Type B pancreatic cell (in vitro differentiated cells): Measurements from ENCODE around the gene C2CD4D. TPM values are rescaled to one million over a fixed set of nuclear protein-coding genes. Genes with fewer than 3 reads are reported as not detected.
A peak's percentile ranks its signal among the peaks of the same experiment; 100 is the strongest.

Source experiments
- DNase-seq: peaks from one replicate; pipeline ENCODE4 v3.0.0; 2021; ENCODE audit warnings: mixed read lengths; ENCODE audit not compliant: unreplicated experiment; ENCODE audit errors: extremely low spot score
- H3K27ac Mint-ChIP-seq: 2 replicates; pipeline ENCODE4 v1.8.0; 2021; ENCODE audit warnings: mild to moderate bottlenecking, mixed read lengths
- H3K27me3 Mint-ChIP-seq: 2 replicates; pipeline ENCODE4 v1.8.0; 2021; ENCODE audit warnings: mixed read lengths
- H3K36me3 Mint-ChIP-seq: 2 replicates; pipeline ENCODE4 v1.8.0; 2021; ENCODE audit warnings: mixed read lengths
- H3K4me1 Mint-ChIP-seq: one replicate; pipeline ENCODE4 v1.8.0; 2021; ENCODE audit warnings: mixed read lengths; ENCODE audit not compliant: unreplicated experiment
- H3K4me3 Mint-ChIP-seq: 2 replicates; pipeline ENCODE4 v1.8.0; 2021; ENCODE audit warnings: mild to moderate bottlenecking, mixed read lengths
- H3K9me3 Mint-ChIP-seq: 2 replicates; pipeline ENCODE4 v1.8.0; 2021; ENCODE audit warnings: mixed read lengths
- CTCF ChIP-seq: fragments of 200-600 bp; sonication (generic); conservative IDR thresholded peaks from 2 replicates; pipeline ENCODE4 v1.5.0; 2021; ENCODE audit warnings: antibody characterized with exemption, mild to moderate bottlenecking
- total RNA-seq: library from RNA; stranded (reverse); gene quantifications from 2 replicates; pipeline ENCODE4 v1.2.1, GENCODE V29; 2021; ENCODE audit warnings: low replicate concordance

Gene C2CD4D
- total RNA-seq, 1 donor from 2014 or later: 0.43 TPM

DNA sequence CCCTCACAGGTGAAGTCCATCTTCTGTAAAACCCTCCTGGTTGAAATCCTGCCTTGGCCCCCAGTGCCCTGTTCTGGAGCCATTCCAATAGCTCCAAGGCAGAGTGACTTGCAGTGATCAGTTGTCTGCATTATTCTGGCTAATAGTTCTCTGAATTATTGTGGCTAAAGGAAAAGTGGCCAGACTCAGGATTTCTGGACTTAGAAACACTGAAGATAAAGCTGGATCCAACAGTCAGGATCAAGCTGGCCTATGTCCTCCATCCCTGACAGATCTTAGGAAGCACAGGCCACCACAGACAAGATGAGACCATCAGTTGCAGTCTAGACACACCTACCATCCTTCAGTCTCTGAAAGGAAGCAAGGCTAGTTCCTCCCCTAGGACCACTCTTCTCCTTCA lies 801 bp upstream of the C2CD4D start:
- no peak for DNase-seq
- H3K27me3 Mint-ChIP-seq: peaks cover 77% of the 10 kb centered on the region
- no peaks in the 10 kb centered on the region for H3K9me3 Mint-ChIP-seq
- H3K4me3 Mint-ChIP-seq: peak overlapping the region; percentile 88
- H3K36me3 Mint-ChIP-seq: peaks cover 8% of the 10 kb centered on the region
- peaks cover 13% of the 10 kb centered on the region for H3K4me1 Mint-ChIP-seq
- H3K27ac Mint-ChIP-seq: peak overlapping the region; percentile 92
- TF ChIP-seq CTCF: no peak

- no peak for DNase-seq
- TF ChIP-seq CTCF: no peak
- H3K36me3 Mint-ChIP-seq: peaks cover 8% of the 10 kb centered on the region
- H3K9me3 Mint-ChIP-seq: no peaks in the 10 kb centered on the region
- H3K27me3 Mint-ChIP-seq: peaks cover 66% of the 10 kb centered on the region
- H3K27ac Mint-ChIP-seq: no peak overlapping the region
- H3K4me3 Mint-ChIP-seq: peak overlapping the region; percentile 88
- H3K4me1 Mint-ChIP-seq: peaks cover 13% of the 10 kb centered on the region
Measured at GRCh38 chr1:151839082-151839412, 573 bp downstream of the C2CD4D start.

DNA sequence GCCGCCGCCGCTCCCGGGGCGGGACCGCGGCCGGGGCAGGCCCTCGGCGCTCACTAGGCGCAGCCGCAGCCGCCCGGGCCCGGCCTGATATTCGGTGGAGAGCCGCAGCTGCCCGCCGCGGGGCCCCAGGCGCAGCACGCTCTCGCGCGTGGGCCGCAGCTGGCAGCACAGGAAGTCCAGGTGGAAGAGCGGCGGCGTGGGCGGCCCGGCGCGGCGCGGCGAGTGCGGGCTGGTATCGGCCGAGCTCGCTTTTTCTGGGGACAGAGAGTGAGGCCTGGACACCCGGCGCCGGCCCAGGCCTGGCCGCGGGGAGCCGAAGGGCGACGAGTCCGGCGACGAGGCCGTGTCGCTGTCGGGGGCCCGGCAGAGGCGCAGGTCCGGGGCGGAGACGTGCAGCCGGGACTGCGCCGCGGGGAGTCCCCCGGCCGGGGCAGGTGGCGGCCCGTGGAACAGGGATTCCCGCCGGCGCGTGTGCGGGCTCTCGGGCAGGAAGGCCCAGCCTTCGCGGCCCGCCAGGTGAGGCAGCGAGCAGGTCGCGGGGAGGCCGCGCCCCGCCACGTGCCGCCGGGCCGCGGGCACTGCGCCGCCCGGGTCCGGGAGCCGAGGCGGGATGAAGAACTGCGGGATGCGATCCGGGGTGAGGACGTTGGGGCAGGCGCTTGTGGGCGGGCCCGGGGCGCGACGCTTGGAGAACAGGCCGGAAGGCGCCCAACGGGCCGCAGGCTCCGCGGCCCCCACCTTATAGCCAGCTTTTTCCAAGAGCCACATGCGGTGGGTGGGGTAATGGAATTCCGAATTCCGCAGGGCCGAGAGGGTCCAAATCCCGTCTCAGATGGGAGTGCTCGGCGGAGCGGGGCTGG lies 1.2 kb downstream of the C2CD4D start:
- DNase-seq: no peak
- Mint-ChIP-seq H3K4me3 (peak overlapping the region; percentile 88), H3K27ac (no peak overlapping the region), H3K9me3 (no peaks in the 10 kb centered on the region), H3K27me3 (peaks cover 66% of the 10 kb centered on the region), H3K36me3 (peaks cover 8% of the 10 kb centered on the region), H3K4me1 (peaks cover 13% of the 10 kb centered on the region)
- no peak for TF ChIP-seq CTCF

DNA sequence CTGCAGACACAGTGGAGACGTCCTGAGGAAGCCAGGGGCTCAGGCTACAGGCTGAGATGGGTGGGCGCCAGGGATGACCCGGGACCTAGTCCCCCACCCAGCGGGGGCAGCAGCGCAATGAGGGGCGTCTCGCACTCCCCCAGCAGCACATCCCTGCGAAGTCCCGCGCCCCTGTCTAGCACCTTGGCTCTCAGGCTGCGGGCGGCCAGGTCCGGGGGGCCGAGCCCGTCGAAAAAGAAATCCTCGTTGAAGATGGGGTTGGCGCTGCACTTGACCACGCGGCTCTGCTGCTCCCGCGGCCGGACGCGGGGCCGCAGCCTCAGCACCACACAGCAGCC lies 1.8 kb downstream of the C2CD4D start:
- Mint-ChIP-seq H3K4me1 (peaks cover 13% of the 10 kb centered on the region), H3K27me3 (peaks cover 61% of the 10 kb centered on the region), H3K4me3 (peak overlapping the region; percentile 81), H3K9me3 (no peaks in the 10 kb centered on the region), H3K27ac (peak overlapping the region; percentile 92), H3K36me3 (peaks cover 8% of the 10 kb centered on the region)
- TF ChIP-seq CTCF: no peak
- no peak for DNase-seq

DNA sequence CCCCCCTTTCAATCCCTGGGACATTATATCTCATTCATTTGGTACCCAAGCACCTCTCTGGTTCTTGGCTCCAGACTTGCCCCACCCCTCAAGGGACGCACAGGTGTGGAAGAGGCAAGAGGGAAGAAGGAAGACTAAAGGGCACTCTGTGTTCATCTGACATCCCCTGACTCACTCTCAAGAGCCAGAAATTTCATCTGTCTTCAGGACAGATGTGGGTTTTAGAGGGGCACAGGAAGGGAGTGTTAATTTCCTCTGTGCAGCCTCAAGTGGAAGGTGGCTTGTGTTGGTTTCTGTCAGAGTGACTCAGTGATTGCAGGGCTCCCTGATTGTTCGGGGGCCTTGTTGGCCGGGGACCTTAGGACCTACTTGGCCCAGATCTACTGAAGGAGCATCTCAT lies 2.4 kb downstream of the C2CD4D start:
- Mint-ChIP-seq H3K4me1 (peaks cover 13% of the 10 kb centered on the region), H3K27me3 (peaks cover 58% of the 10 kb centered on the region), H3K4me3 (peak overlapping the region; percentile 67), H3K27ac (peak overlapping the region; percentile 92), H3K9me3 (no peaks in the 10 kb centered on the region), H3K36me3 (peaks cover 8% of the 10 kb centered on the region)
- no peak for TF ChIP-seq CTCF
- no peak for DNase-seq
